SU-DHL-6 (cell line): Measurements from ENCODE around the gene RUNX1.

Source experiments
- CTCF ChIP-seq: fragments of 200-600 bp; sonication (generic); IDR thresholded peaks from one replicate; pipeline ENCODE4 v1.5.1; 2017; ENCODE audit warnings: antibody characterized with exemption, mild to moderate bottlenecking, low read length, moderate library complexity; ENCODE audit not compliant: insufficient read depth, poor library complexity, severe bottlenecking
- EZH2phosphoT487 ChIP-seq: fragments of 200-600 bp; sonication (generic), shearing (Covaris generic); conservative IDR thresholded peaks from 2 replicates; pipeline ENCODE4 v1.6.1; 2018; ENCODE audit warnings: mild to moderate bottlenecking, antibody characterized with exemption, low read length, moderate library complexity, mixed read lengths

DNA sequence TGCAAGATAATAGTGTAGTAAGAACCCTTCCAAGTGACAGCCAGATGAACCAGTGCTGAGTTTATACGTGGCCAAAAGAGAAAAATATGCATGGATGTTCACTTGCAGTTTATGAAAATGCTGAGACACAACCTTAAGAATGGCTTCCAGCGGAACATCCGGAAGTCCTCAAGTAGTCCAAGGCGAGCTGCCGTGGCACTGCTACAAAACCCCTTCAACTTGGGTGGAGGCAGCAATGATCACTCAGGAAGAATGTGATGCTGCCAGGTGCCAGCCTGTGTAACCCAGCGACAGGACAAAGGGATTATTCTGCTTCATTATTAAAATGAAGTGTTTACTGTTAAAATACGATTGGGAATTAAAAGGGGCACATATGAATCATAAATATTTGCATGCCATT lies 179.6 kb downstream of the RUNX1 start:
- TF ChIP-seq CTCF, result no peak
- no peak for TF ChIP-seq EZH2phosphoT487
